ENCODE measurements around the gene MROH2A. TPM values are rescaled to one million over a fixed set of nuclear protein-coding genes. Genes with fewer than 3 reads are reported as not detected.

Gene MROH2A
- total and polyA plus RNA-seq, 4 donors: 0.08 to 0.28 (median 0.09) TPM; not detected in 1

GRCh38 chr2:233816771-233817170, 38.6 kb downstream of the MROH2A start:
- H3K9me3 ChIP-seq (ENCODE audit: control insufficient read depth in 4 of 4, low read length in 3 of 4): no peaks in the 10 kb centered on the region
- no peak overlapping the region for H3K9ac ChIP-seq (ENCODE audit: low read depth in 1 of 2, low read length in 2 of 2)
- DNase-seq (ENCODE audit: low spot score): no peak
- no peaks in the 10 kb centered on the region for H3K27me3 ChIP-seq (ENCODE audit: control insufficient read depth in 4 of 4, insufficient read depth in 4 of 4, low read length in 3 of 4)
- H3K4me3 ChIP-seq (ENCODE audit: low read depth in 1 of 3, low read length in 3 of 3): no peak overlapping the region
- TF ChIP-seq REST (IDR thresholded peaks at IDR 0.05) (no peak), ZBTB33 (IDR thresholded peaks at IDR 0.05) (no peak), MAX (IDR thresholded peaks at IDR 0.05) (no peak), FOXA2 (IDR thresholded peaks at IDR 0.05) (no peak), CTCF (IDR thresholded peaks at IDR 0.05; ENCODE audit: low read depth, low read length, missing input control) (no peak), ATF3 (IDR thresholded peaks at IDR 0.05) (no peak), EGR1 (IDR thresholded peaks at IDR 0.05; ENCODE audit: low read depth in 2 of 2) (no peak), HNF4A (conservative IDR thresholded peaks at IDR 0.05) (no peak), JUND (IDR thresholded peaks at IDR 0.05) (no peak), FOXA1 (IDR thresholded peaks at IDR 0.05) (no peak), RXRA (IDR thresholded peaks at IDR 0.05) (no peak), TAF1 (conservative IDR thresholded peaks at IDR 0.05) (no peak), RAD21 (IDR thresholded peaks at IDR 0.05) (no peak), SP1 (IDR thresholded peaks at IDR 0.05) (no peak), YY1 (IDR thresholded peaks at IDR 0.05) (no peak), GABPA (IDR thresholded peaks at IDR 0.05 in 1 of 2, conservative IDR thresholded peaks at IDR 0.05 in 1 of 2) (no peak), HNF4G (IDR thresholded peaks at IDR 0.05) (no peak)
- WGBS: 94% methylated on average over 4 of the region's 4 CpGs
- H3K4me1 ChIP-seq (ENCODE audit: control insufficient read depth in 4 of 4, insufficient read depth in 4 of 4, low read length in 3 of 4): peaks cover 2 to 15% (median 7%) of the 10 kb centered on the region in 4 donors
- H3K27ac ChIP-seq (ENCODE audit: low read depth in 1 of 2, low read length in 2 of 2): no peak overlapping the region
- no peaks in the 10 kb centered on the region for H3K36me3 ChIP-seq (ENCODE audit: control insufficient read depth in 4 of 4, insufficient read depth in 3 of 4, low read depth in 1 of 4, low read length in 3 of 4)
